B cell (primary cell): ENCODE measurements around the gene METTL27. TPM values are rescaled to one million over a fixed set of nuclear protein-coding genes. Genes with fewer than 3 reads are reported as not detected.

Source experiments
- ATAC-seq: fragments of 200-7000 bp; cut with Tn5 transposase; one replicate; pipeline ENCODE4 v1.10.0; 2021; ENCODE audit warnings: low read depth, mild to moderate bottlenecking, moderate number of reproducible peaks, moderate library complexity
- CTCF ChIA-PET: fragments of 350-600 bp; sonication (Branson Sonifier 250); formaldehyde crosslinking; loops from one replicate; lab custom pipeline; 2021; ENCODE audit warnings: antibody characterized with exemption, inconsistent platforms; lab: Charles Lee
- POLR2A ChIA-PET: fragments of 350-600 bp; sonication (Branson Sonifier 250); formaldehyde crosslinking; loops from one replicate; lab custom pipeline; 2021; ENCODE audit warnings: antibody characterized with exemption; lab: Charles Lee
- DNase-seq: peaks from one replicate; pipeline ENCODE4 v3.0.0; 2013
- H2AFZ ChIP-seq: 2 replicates; pipeline ENCODE4 v1.6.1; 2012; ENCODE audit warnings: mild to moderate bottlenecking, low read depth, low read length; ENCODE audit not compliant: insufficient read depth, poor library complexity, severe bottlenecking
- H3K27ac ChIP-seq, 2 donors: 1 replicate in 1 of 2; 2 replicates in 1 of 2; pipeline ENCODE4 v1.5.1; 2012 to 2013; ENCODE audit warnings: low read length in 2 of 2, mild to moderate bottlenecking in 2 of 2, moderate library complexity in 1 of 2
- H3K27me3 ChIP-seq, 4 experiments: fragments of 200-600 bp in 1 of 4; sonication (generic) in 1 of 4; replicated peaks in 1 of 4; 1 replicate in 2 of 4; 2 replicates in 2 of 4; pipeline versions ENCODE4 v1.6.1 to v1.7.0; 2013 to 2016; ENCODE audit warnings: low read length in 3 of 4, mild to moderate bottlenecking in 2 of 4, mixed read lengths in 1 of 4, moderate library complexity in 1 of 4; ENCODE audit not compliant: insufficient read depth in 4 of 4, control insufficient read depth in 3 of 4; ENCODE audit errors: control extremely low read depth in 1 of 4
- H3K36me3 ChIP-seq, 2 experiments: replicated peaks in 1 of 2; 1 replicate in 1 of 2; 2 replicates in 1 of 2; pipeline versions ENCODE4 v1.6.1 to v1.7.1; 2013; ENCODE audit warnings: low read length in 1 of 2; ENCODE audit not compliant: insufficient read depth in 2 of 2, control insufficient read depth in 1 of 2; ENCODE audit errors: control extremely low read depth in 1 of 2, extremely low read depth in 1 of 2
- H3K4me1 ChIP-seq, 2 donors: fragments of 200-600 bp in 1 of 2; sonication (generic) in 1 of 2; 1 replicate in 1 of 2; 2 replicates in 1 of 2; pipeline versions ENCODE4 v1.5.1 to v1.6.1; 2013 to 2017; ENCODE audit warnings: low read length in 2 of 2; ENCODE audit not compliant: control insufficient read depth in 2 of 2, insufficient read depth in 2 of 2
- H3K4me2 ChIP-seq: replicated peaks from 2 replicates; pipeline ENCODE3; 2012; ENCODE audit warnings: mild to moderate bottlenecking, low read depth, low read length; ENCODE audit not compliant: poor library complexity, severe bottlenecking
- H3K4me3 ChIP-seq, 5 experiments: fragments of 200-600 bp in 1 of 5; sonication (generic) in 1 of 5; 1 replicate in 3 of 5; 2 replicates in 2 of 5; pipeline versions ENCODE4 v1.5.1 to v1.7.0; 2011 to 2016; ENCODE audit warnings: low read length in 4 of 5, mild to moderate bottlenecking in 4 of 5, low read depth in 2 of 5, control low read depth in 1 of 5, moderate library complexity in 1 of 5; ENCODE audit not compliant: insufficient read depth in 1 of 5; ENCODE audit errors: control extremely low read depth in 1 of 5, extremely low read depth in 1 of 5
- H3K79me2 ChIP-seq: fragments of 200-600 bp; sonication (generic); one replicate; pipeline ENCODE4 v1.6.0; 2016; ENCODE audit warnings: low read length; ENCODE audit not compliant: control insufficient read depth, insufficient read depth
- H3K9ac ChIP-seq: fragments of 200-600 bp; sonication (generic); 2 replicates; pipeline ENCODE4 v1.6.1; 2017; ENCODE audit warnings: mild to moderate bottlenecking, low read length, moderate library complexity
- H3K9me3 ChIP-seq, 3 donors: one replicate each; pipeline versions ENCODE4 v1.6.1 to v1.7.1; 2013; ENCODE audit warnings: low read length in 2 of 3; ENCODE audit not compliant: control insufficient read depth in 2 of 3, insufficient read depth in 1 of 3; ENCODE audit errors: control extremely low read depth in 1 of 3
- H4K20me1 ChIP-seq: 2 replicates; pipeline ENCODE4 v1.6.0; 2012; ENCODE audit warnings: mild to moderate bottlenecking, low read length; ENCODE audit not compliant: insufficient read depth, control insufficient read depth, poor library complexity, severe bottlenecking
- H3K27ac Mint-ChIP-seq: one replicate; pipeline ENCODE4 v1.8.0; 2021; ENCODE audit warnings: mixed read lengths
- H3K27me3 Mint-ChIP-seq: one replicate; pipeline ENCODE4 v1.8.0; 2021; ENCODE audit warnings: mixed read lengths
- H3K4me1 Mint-ChIP-seq: one replicate; pipeline ENCODE4 v1.8.0; 2021; ENCODE audit warnings: mixed read lengths
- H3K4me3 Mint-ChIP-seq: one replicate; pipeline ENCODE4 v1.8.0; 2021; ENCODE audit warnings: mixed read lengths
- H3K9me3 Mint-ChIP-seq: one replicate; pipeline ENCODE4 v1.8.0; 2022; ENCODE audit warnings: mixed read lengths; ENCODE audit not compliant: insufficient read depth
- CTCF ChIP-seq: fragments of 200-600 bp; IDR thresholded peaks from one replicate; pipeline ENCODE4 v1.8.0; 2022; ENCODE audit warnings: antibody characterized with exemption, mild to moderate bottlenecking
- EZH2 ChIP-seq: IDR thresholded peaks from 2 replicates; pipeline ENCODE4 v1.6.1; 2012; ENCODE audit warnings: borderline replicate concordance, low read depth, mild to moderate bottlenecking, moderate library complexity, low read length; ENCODE audit not compliant: insufficient read depth, poor library complexity, severe bottlenecking
- WGBS: methylation state at CpG from one replicate; pipeline ENCODE4 v1.1.5; 2013; ENCODE audit warnings: missing lambda C conversion rate; ENCODE audit not compliant: insufficient coverage; 5-methylcytosine and 5-hydroxymethylcytosine counted together
- intact Hi-C: fragments of 100-400 bp; cut with micrococcal nuclease; formaldehyde crosslinking; loops from one replicate; pipeline ENCODE4 v1.10.0; 2022
- polyA plus RNA-seq: library from polyadenylated mRNA; depleted of rRNA; stranded (reverse); fragments of >200 nt; gene quantifications from 2 replicates; pipeline ENCODE4 v1.2.3, GENCODE V29; 2012
- total RNA-seq, 2 donors: library from RNA; stranded (reverse); fragments of 120-200 nt in 1 of 2; gene quantifications; 1 replicate in 1 of 2; 2 replicates in 1 of 2; pipeline versions ENCODE4 v1.2.3 to v1.2.4, GENCODE V29; 2013 to 2022

Gene METTL27
- total and polyA plus RNA-seq, 2 donors (not counting 1 experiment from before 2014, with no cell fraction given): 0.37 to 1.5 TPM

- DNase-seq: peak; percentile 53
- peaks cover 18% of the 10 kb centered on the region for H3K27me3 Mint-ChIP-seq
- Histone ChIP-seq H3K4me1 (no peaks in the 10 kb centered on the region), H3K27me3 (peaks cover 0 to 13% (median 0%) of the 10 kb centered on the region in 4 experiments), H3K79me2 (no peaks in the 10 kb centered on the region), H3K4me2 (no peak overlapping the region), H3K9me3 (peaks cover 2 to 23% (median 9%) of the 10 kb centered on the region in 3 donors), H3K36me3 (no peaks in the 10 kb centered on the region), H4K20me1 (no peaks in the 10 kb centered on the region), H3K27ac (no peak overlapping the region), H2AFZ (no peak overlapping the region), H3K4me3 (no peak overlapping the region), H3K9ac (no peak overlapping the region)
- peaks cover 3% of the 10 kb centered on the region for H3K9me3 Mint-ChIP-seq
- 4% methylated on average over 9 of the region's 11 CpGs for WGBS
- ChIA-PET POLR2A (no interaction called here), CTCF (interaction anchor here (0.5 to 4.5 kb wide), 4 partner anchors 31 to 215 kb away, joined by 3 to 41 read pairs (median 5); partner anchors contain the start of gene METTL27)
- H3K4me1 Mint-ChIP-seq: no peaks in the 10 kb centered on the region
- intact Hi-C loops: no loop called here
- peak; percentile 56 for ATAC-seq
- TF ChIP-seq CTCF (peak; percentile 47), EZH2 (no peak)
- H3K4me3 Mint-ChIP-seq: no peak overlapping the region
- H3K27ac Mint-ChIP-seq: no peak overlapping the region
Observed at GRCh38 chr7:73811760-73812168, 30.6 kb downstream of the METTL27 start.

DNA sequence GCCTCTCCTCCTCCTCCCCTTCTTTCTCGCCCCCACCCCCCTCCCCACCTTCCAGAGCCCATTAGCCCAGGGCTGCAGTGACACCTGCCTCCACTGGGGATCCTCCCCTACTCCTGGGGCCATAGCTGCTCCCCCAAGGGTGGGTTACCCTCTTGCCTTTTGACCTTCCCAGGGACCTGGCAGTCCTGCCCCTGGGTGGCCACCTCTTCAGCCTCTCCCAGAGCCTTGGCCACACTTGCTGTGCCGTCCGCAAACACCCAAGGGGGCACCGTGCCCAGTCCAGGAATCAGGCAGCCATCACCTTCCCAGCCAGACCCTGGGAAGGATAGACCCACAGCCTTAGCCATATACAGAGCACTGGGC lies 31.3 kb downstream of the METTL27 start:
- H3K4me2 ChIP-seq: no peak overlapping the region
- no peak for ATAC-seq
- CTCF ChIA-PET: interaction anchor here (0.5 to 4.5 kb wide), 4 partner anchors 16 to 52 kb away, joined by 3 to 41 read pairs (median 6); partner anchors contain the start of gene METTL27
- intact Hi-C loops: no loop called here
- POLR2A ChIA-PET: no interaction called here
- H4K20me1 ChIP-seq: no peaks in the 10 kb centered on the region
- 62% methylated on average over 4 of the region's 4 CpGs for WGBS
- no peak for DNase-seq
- no peaks in the 10 kb centered on the region for H3K4me1 ChIP-seq
- Mint-ChIP-seq H3K4me1 (no peaks in the 10 kb centered on the region), H3K9me3 (peaks cover 3% of the 10 kb centered on the region), H3K4me3 (no peak overlapping the region), H3K27ac (no peak overlapping the region), H3K27me3 (peaks cover 18% of the 10 kb centered on the region)
- no peak overlapping the region for H3K27ac ChIP-seq
- peaks cover 2 to 23% (median 9%) of the 10 kb centered on the region in 3 donors for H3K9me3 ChIP-seq
- no peaks in the 10 kb centered on the region for H3K79me2 ChIP-seq
- H3K9ac ChIP-seq: no peak overlapping the region
- H3K4me3 ChIP-seq: no peak overlapping the region
- peaks cover 0 to 13% (median 0%) of the 10 kb centered on the region in 4 experiments for H3K27me3 ChIP-seq
- no peak overlapping the region for H2AFZ ChIP-seq
- H3K36me3 ChIP-seq: no peaks in the 10 kb centered on the region
- TF ChIP-seq EZH2 (no peak), CTCF (no peak)
